ENCODE results near the gene RFX8.

Gene RFX8

DNA sequence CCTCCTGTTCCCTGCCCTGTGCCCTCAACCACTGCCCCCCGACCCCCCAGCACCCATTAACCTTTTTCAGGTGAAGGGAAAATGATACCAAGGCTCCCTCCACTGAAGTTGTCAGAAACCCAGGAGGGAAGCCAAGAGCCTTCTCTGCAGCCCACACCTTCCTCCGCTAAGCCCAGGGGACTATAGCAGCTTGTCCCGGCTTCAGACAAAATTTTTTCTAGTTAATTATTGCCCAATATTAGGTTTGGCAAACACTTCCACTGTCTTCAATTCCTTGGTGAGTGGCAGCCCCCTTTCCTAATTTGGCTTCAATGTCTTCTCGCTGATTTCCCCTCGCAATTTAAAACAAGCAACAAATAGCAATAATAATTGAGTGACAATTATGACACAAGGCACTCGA is 23.9 kb downstream of the RFX8 start:
- Histone ChIP-seq H3K36me3 (ENCODE audit: control insufficient read depth, insufficient read depth, low read length) (no peaks in the 10 kb centered on the region), H3K27me3 (ENCODE audit: control insufficient read depth, insufficient read depth, low read length) (no peaks in the 10 kb centered on the region), H3K9me3 (ENCODE audit: control insufficient read depth, low read length) (no peaks in the 10 kb centered on the region), H3K4me3 (ENCODE audit: low read depth, low read length) (no peak overlapping the region), H3K79me2 (no peaks in the 10 kb centered on the region), H3K4me1 (no peaks in the 10 kb centered on the region), H3K27ac (no peak overlapping the region), H3K4me2 (ENCODE audit: low read length) (no peak overlapping the region), H2AFZ (no peak overlapping the region), H3K9ac (no peak overlapping the region)
- TF ChIP-seq, protein P1, sequence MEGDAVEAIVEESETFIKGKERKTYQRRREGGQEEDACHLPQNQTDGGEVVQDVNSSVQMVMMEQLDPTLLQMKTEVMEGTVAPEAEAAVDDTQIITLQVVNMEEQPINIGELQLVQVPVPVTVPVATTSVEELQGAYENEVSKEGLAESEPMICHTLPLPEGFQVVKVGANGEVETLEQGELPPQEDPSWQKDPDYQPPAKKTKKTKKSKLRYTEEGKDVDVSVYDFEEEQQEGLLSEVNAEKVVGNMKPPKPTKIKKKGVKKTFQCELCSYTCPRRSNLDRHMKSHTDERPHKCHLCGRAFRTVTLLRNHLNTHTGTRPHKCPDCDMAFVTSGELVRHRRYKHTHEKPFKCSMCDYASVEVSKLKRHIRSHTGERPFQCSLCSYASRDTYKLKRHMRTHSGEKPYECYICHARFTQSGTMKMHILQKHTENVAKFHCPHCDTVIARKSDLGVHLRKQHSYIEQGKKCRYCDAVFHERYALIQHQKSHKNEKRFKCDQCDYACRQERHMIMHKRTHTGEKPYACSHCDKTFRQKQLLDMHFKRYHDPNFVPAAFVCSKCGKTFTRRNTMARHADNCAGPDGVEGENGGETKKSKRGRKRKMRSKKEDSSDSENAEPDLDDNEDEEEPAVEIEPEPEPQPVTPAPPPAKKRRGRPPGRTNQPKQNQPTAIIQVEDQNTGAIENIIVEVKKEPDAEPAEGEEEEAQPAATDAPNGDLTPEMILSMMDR (IDR thresholded peaks at IDR 0.05), result no peak

DNA sequence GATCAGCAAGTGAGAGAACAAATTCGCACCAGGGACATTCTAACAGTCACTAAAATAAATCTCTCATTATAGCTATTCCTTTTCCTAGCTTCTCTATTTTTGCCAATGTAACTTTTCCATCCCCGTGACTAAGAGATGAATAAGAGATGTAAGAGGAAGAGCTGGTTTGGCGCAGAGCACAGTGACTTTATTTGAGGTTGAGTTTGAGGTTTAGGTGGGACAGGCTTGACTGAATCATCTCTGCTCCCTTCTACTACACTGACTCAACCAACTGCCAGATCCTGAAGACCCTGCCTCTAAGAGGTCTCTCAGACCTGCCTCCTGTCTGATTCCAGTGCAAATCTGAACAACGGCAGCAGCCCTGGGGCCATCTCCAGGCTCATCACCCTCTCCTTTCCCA is 28.0 kb downstream of the RFX8 start:
- H3K79me2 ChIP-seq, result no peaks in the 10 kb centered on the region
- H3K36me3 ChIP-seq (ENCODE audit: control insufficient read depth, insufficient read depth, low read length), result no peaks in the 10 kb centered on the region
- TF ChIP-seq, protein P1 (IDR thresholded peaks at IDR 0.05), result no peak
- H3K4me3 ChIP-seq (ENCODE audit: low read depth, low read length), result no peak overlapping the region
- no peaks in the 10 kb centered on the region for H3K27me3 ChIP-seq (ENCODE audit: control insufficient read depth, insufficient read depth, low read length)
- no peak overlapping the region for H3K4me2 ChIP-seq (ENCODE audit: low read length)
- no peaks in the 10 kb centered on the region for H3K9me3 ChIP-seq (ENCODE audit: control insufficient read depth, low read length)
- no peak overlapping the region for H3K27ac ChIP-seq
- H3K9ac ChIP-seq, result no peak overlapping the region
- no peaks in the 10 kb centered on the region for H3K4me1 ChIP-seq
- H2AFZ ChIP-seq, result no peak overlapping the region

DNA sequence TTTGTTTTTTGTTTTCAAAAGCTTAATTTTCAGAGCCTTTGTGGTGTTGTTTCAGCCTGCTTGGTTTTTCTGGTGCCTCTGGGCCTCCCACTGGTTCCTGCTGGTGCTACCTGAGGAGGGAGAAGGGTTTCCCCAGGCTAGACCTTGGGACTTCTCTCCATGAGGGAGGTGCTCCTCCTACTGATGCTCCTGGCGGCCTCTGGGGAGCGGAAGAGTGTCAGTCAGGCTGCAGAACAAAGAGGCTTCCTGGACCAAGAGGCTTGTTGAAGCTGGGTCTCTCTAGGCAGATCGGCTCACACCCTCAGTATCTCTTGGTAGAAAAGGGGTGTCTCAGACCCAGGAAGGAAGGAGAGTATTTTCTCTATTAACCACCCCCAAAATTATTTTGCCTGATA is 32.2 kb downstream of the RFX8 start:
- Histone ChIP-seq H3K4me1 (no peaks in the 10 kb centered on the region), H3K36me3 (ENCODE audit: control insufficient read depth, insufficient read depth, low read length) (no peaks in the 10 kb centered on the region), H3K27me3 (ENCODE audit: control insufficient read depth, insufficient read depth, low read length) (no peaks in the 10 kb centered on the region), H3K4me3 (ENCODE audit: low read depth, low read length) (no peak overlapping the region), H3K79me2 (no peaks in the 10 kb centered on the region), H3K9ac (no peak overlapping the region), H2AFZ (no peak overlapping the region), H3K9me3 (ENCODE audit: control insufficient read depth, low read length) (no peaks in the 10 kb centered on the region), H3K4me2 (ENCODE audit: low read length) (no peak overlapping the region), H3K27ac (no peak overlapping the region)
- TF ChIP-seq, protein P1 (IDR thresholded peaks at IDR 0.05), result no peak

GRCh38 chr2:101442042-101442666 is 32.8 kb downstream of the RFX8 start:
- no peak overlapping the region for H3K9ac ChIP-seq
- H3K4me1 ChIP-seq, result no peaks in the 10 kb centered on the region
- no peak overlapping the region for H3K27ac ChIP-seq
- no peak overlapping the region for H3K4me3 ChIP-seq (ENCODE audit: low read depth, low read length)
- TF ChIP-seq, protein P1 (IDR thresholded peaks at IDR 0.05), result no peak
- H3K27me3 ChIP-seq (ENCODE audit: control insufficient read depth, insufficient read depth, low read length), result no peaks in the 10 kb centered on the region
- no peak overlapping the region for H3K4me2 ChIP-seq (ENCODE audit: low read length)
- H3K79me2 ChIP-seq, result no peaks in the 10 kb centered on the region
- H3K36me3 ChIP-seq (ENCODE audit: control insufficient read depth, insufficient read depth, low read length), result no peaks in the 10 kb centered on the region
- H2AFZ ChIP-seq, result no peak overlapping the region
- H3K9me3 ChIP-seq (ENCODE audit: control insufficient read depth, low read length), result no peaks in the 10 kb centered on the region

DNA sequence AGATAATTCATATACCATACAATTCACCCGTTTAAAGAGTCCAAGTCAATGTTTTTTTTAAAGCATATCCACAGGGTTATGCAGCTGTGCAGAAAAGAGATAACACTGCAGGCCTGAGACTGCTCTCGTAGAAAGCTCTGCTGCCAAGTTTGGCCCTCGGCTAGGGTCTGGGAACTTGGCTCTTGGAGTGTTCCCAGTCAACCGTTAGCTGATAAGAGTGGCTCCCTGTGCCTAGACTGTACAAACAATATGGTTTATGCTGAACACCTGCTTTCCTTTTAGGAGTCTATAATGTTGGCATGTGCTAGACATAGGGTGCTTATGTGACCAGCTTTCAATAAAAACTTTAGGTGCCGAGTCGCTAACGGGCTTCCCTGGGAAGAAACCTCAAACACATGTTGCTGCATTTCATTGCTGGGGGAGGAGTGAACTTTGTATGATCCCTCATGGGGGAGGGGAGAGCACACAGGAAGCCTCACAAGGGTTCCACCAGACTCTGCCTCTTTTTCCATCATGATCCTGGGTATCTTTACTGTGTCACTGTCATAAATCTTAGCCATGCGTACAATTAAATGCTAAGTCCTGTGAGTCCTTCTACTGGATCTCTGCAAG is 34.7 kb downstream of the RFX8 start:
- Histone ChIP-seq H2AFZ (no peak overlapping the region), H3K79me2 (no peaks in the 10 kb centered on the region), H3K4me2 (ENCODE audit: low read length) (no peak overlapping the region), H3K4me3 (ENCODE audit: low read depth, low read length) (no peak overlapping the region), H3K27ac (no peak overlapping the region), H3K36me3 (ENCODE audit: control insufficient read depth, insufficient read depth, low read length) (no peaks in the 10 kb centered on the region), H3K27me3 (ENCODE audit: control insufficient read depth, insufficient read depth, low read length) (no peaks in the 10 kb centered on the region), H3K4me1 (no peaks in the 10 kb centered on the region), H3K9ac (no peak overlapping the region), H3K9me3 (ENCODE audit: control insufficient read depth, low read length) (no peaks in the 10 kb centered on the region)
- TF ChIP-seq, protein P1 (IDR thresholded peaks at IDR 0.05), result no peak

Data from parathyroid adenoma (tissue), 2 donors.